Keratinocyte (primary cell): ENCODE measurements around the gene MUL1. TPM values are rescaled to one million over a fixed set of nuclear protein-coding genes. Genes with fewer than 3 reads are reported as not detected.

Source experiments
- DNase-seq: peaks from one replicate; pipeline ENCODE4 v3.0.0-alpha.2; 2011; ENCODE audit warnings: low read depth, missing footprints, low spot score
- FAIRE-seq: peaks from 2 replicates; lab custom pipeline; 2011; peaks lifted over from hg19 to GRCh38; lab: Jason Lieb, UNC
- H2AFZ ChIP-seq: 2 replicates; pipeline ENCODE4 v1.6.0; 2012; ENCODE audit warnings: low read length, control low read depth, inconsistent platforms; ENCODE audit not compliant: control insufficient read depth
- H3K27ac ChIP-seq: 2 replicates; pipeline ENCODE4 v1.5.1; 2011; ENCODE audit warnings: low read length; ENCODE audit not compliant: control insufficient read depth, insufficient read depth
- H3K27me3 ChIP-seq: 3 replicates; pipeline ENCODE4 v1.6.0; 2011; ENCODE audit warnings: low read length; ENCODE audit not compliant: control insufficient read depth, insufficient read depth; ENCODE audit errors: extremely low read depth
- H3K36me3 ChIP-seq, 2 experiments: 2 replicates in 1 of 2; 3 replicates in 1 of 2; pipeline ENCODE4 v1.5.1; 2011; ENCODE audit warnings: low read length in 2 of 2, mild to moderate bottlenecking in 1 of 2; ENCODE audit not compliant: control insufficient read depth in 2 of 2, insufficient read depth in 2 of 2; ENCODE audit errors: extremely low read depth in 1 of 2
- H3K4me1 ChIP-seq: 3 replicates; pipeline ENCODE4 v1.5.1; 2011; ENCODE audit warnings: low read length; ENCODE audit not compliant: control insufficient read depth, insufficient read depth; ENCODE audit errors: extremely low read depth
- H3K4me2 ChIP-seq: 3 replicates; pipeline ENCODE4 v1.6.0; 2011; ENCODE audit warnings: low read depth, low read length; ENCODE audit not compliant: control insufficient read depth, insufficient read depth; ENCODE audit errors: extremely low read depth
- H3K4me3 ChIP-seq, 3 experiments: fragments of 200-600 bp in 1 of 3; sonication (generic) in 1 of 3; 2 replicates in 2 of 3; 3 replicates in 1 of 3; pipeline ENCODE4 v1.5.1; 2011 to 2016; ENCODE audit warnings: low read length in 3 of 3, mild to moderate bottlenecking in 3 of 3, control low read depth in 2 of 3, inconsistent platforms in 1 of 3, low read depth in 1 of 3, mixed read lengths in 1 of 3, mixed run types in 1 of 3, moderate library complexity in 1 of 3; ENCODE audit not compliant: control insufficient read depth in 2 of 3, insufficient read depth in 2 of 3; ENCODE audit errors: extremely low read depth in 1 of 3
- H3K79me2 ChIP-seq: 2 replicates; pipeline ENCODE4 v1.6.0; 2012; ENCODE audit warnings: low read length; ENCODE audit not compliant: control insufficient read depth, insufficient read depth
- H3K9ac ChIP-seq: 3 replicates; pipeline ENCODE4 v1.6.0; 2011; ENCODE audit warnings: low read length; ENCODE audit not compliant: control insufficient read depth, insufficient read depth; ENCODE audit errors: extremely low read depth
- H3K9me1 ChIP-seq: 3 replicates; pipeline ENCODE4 v1.6.0; 2011; ENCODE audit warnings: low read length; ENCODE audit not compliant: control insufficient read depth, insufficient read depth; ENCODE audit errors: extremely low read depth
- H3K9me3 ChIP-seq: 2 replicates; pipeline ENCODE4 v1.5.1; 2012; ENCODE audit warnings: low read depth, low read length; ENCODE audit not compliant: control insufficient read depth
- H4K20me1 ChIP-seq: 3 replicates; pipeline ENCODE4 v1.6.0; 2011; ENCODE audit warnings: low read length; ENCODE audit not compliant: control insufficient read depth, insufficient read depth; ENCODE audit errors: extremely low read depth
- CTCF ChIP-seq, 3 experiments: IDR thresholded peaks in 1 of 3; conservative IDR thresholded peaks in 1 of 3; optimal IDR thresholded peaks in 1 of 3; 2 replicates in 2 of 3; 3 replicates in 1 of 3; pipeline versions ENCODE3 to v1.5.1; 2011; ENCODE audit warnings: low read length in 3 of 3, mild to moderate bottlenecking in 3 of 3, moderate library complexity in 2 of 3, control low read depth in 1 of 3, inconsistent platforms in 1 of 3; ENCODE audit not compliant: insufficient read depth in 2 of 3; ENCODE audit errors: extremely low read depth in 1 of 3
- EZH2 ChIP-seq: IDR thresholded peaks from one replicate; pipeline ENCODE4 v1.6.1; 2012; ENCODE audit warnings: inconsistent platforms, mild to moderate bottlenecking, low read length, moderate library complexity
- dilution Hi-C: fragments of 300-500 bp; cut with MboI; formaldehyde crosslinking; loops from one replicate; pipeline ENCODE4 v1.7.0; 2020; ENCODE audit warnings: low sequenced_read_pairs; ENCODE audit not compliant: extremely low pct_ligation_motif_present
- polyA plus RNA-seq, 5 experiments: library from polyadenylated mRNA; depleted of rRNA in 3 of 5; stranded (reverse) in 3 of 5; stranded (forward) in 1 of 5; unstranded in 1 of 5; fragments of >200 nt; gene quantifications; 1 replicate in 1 of 5; 2 replicates in 3 of 5; 3 replicates in 1 of 5; pipeline versions ENCODE4 v1.2.1 to v1.2.3, GENCODE V29; 2011 to 2012; ENCODE audit warnings: missing spikeins in 2 of 5, low read depth in 1 of 5, low replicate concordance in 1 of 5

Gene MUL1
- polyA plus RNA-seq, 1 donor (not counting 4 experiments of a cell fraction or from before 2014, with no cell fraction given), result 28.2 TPM

- no peak overlapping the region for H3K27ac ChIP-seq
- no peak for TF ChIP-seq CTCF (optimal IDR thresholded peaks at IDR 0.05 in 1 of 3, IDR thresholded peaks at IDR 0.05 in 1 of 3, conservative IDR thresholded peaks at IDR 0.05 in 1 of 3; ENCODE audit: extremely low read depth in 1 of 3, insufficient read depth in 2 of 3, low read length in 3 of 3)
- no peak for TF ChIP-seq EZH2
Observed at GRCh38 chr1:20538760-20539551, 31.0 kb upstream of the MUL1 start.

GRCh38 chr1:20538227-20538626, 30.3 kb upstream of the MUL1 start:
- dilution Hi-C loops, result no loop called here
- Histone ChIP-seq H3K36me3 (no peaks in the 10 kb centered on the region), H4K20me1 (no peaks in the 10 kb centered on the region), H3K4me1 (no peaks in the 10 kb centered on the region), H3K9ac (no peak overlapping the region), H3K27ac (no peak overlapping the region), H3K4me3 (no peak overlapping the region), H3K27me3 (peaks cover 20% of the 10 kb centered on the region), H3K4me2 (no peak overlapping the region), H3K9me3 (no peaks in the 10 kb centered on the region), H3K9me1 (no peaks in the 10 kb centered on the region), H2AFZ (no peak overlapping the region), H3K79me2 (no peaks in the 10 kb centered on the region)
- TF ChIP-seq EZH2, result no peak
- no peak for TF ChIP-seq CTCF (optimal IDR thresholded peaks at IDR 0.05 in 1 of 3, IDR thresholded peaks at IDR 0.05 in 1 of 3, conservative IDR thresholded peaks at IDR 0.05 in 1 of 3; ENCODE audit: extremely low read depth in 1 of 3, insufficient read depth in 2 of 3, low read length in 3 of 3)
- DNase-seq (no peak), FAIRE-seq (no peak)

More at GRCh38 chr1:20538760-20539551, 31.0 kb upstream of the MUL1 start:
- no peak for FAIRE-seq
- no peaks in the 10 kb centered on the region for H3K4me1 ChIP-seq
- H4K20me1 ChIP-seq, result no peaks in the 10 kb centered on the region
- H3K79me2 ChIP-seq, result no peaks in the 10 kb centered on the region
- no peak for DNase-seq
- no peak overlapping the region for H3K4me3 ChIP-seq
- H2AFZ ChIP-seq, result no peak overlapping the region
- no peaks in the 10 kb centered on the region for H3K9me1 ChIP-seq
- H3K9ac ChIP-seq, result no peak overlapping the region
- no peaks in the 10 kb centered on the region for H3K9me3 ChIP-seq
- no peak overlapping the region for H3K4me2 ChIP-seq
- no peaks in the 10 kb centered on the region for H3K36me3 ChIP-seq
- H3K27me3 ChIP-seq, result peaks cover 13% of the 10 kb centered on the region
- dilution Hi-C loops, result no loop called here
